HCT116 (cell line): ENCODE results near the gene CMTM8. TPM values are rescaled to one million over a fixed set of nuclear protein-coding genes. Genes with fewer than 3 reads are reported as not detected.

Experiments used
- ATAC-seq: fragments of 200-7000 bp; cut with Tn5 transposase; 2 replicates; pipeline ENCODE4 v1.9.1; 2020; ENCODE audit warnings: mild to moderate bottlenecking, moderate library complexity
- BruUV-seq: library from RNA; stranded (reverse); fragments of 400-500 nt; replicated peaks from 2 replicates; lab custom pipeline; 2021; lab: Mats Ljungman, UMichigan
- CTCF ChIA-PET: fragments of 300-600 bp; sonication (Branson Sonifier 250); formaldehyde crosslinking; loops from one replicate; lab custom pipeline; 2021; ENCODE audit warnings: antibody characterized with exemption; lab: Charles Lee
- POLR2A ChIA-PET: fragments of 300-600, 350-600 bp; sonication (Branson Sonifier 250); formaldehyde crosslinking; loops from one replicate; lab custom pipeline; 2021; ENCODE audit warnings: antibody characterized with exemption; lab: Charles Lee
- RAD21 ChIA-PET, 2 experiments: fragments of 300-600 bp; sonication (Branson Sonifier 250); formaldehyde crosslinking; loops; one replicate each; lab custom pipeline; 2023; ENCODE audit warnings: low total read pairs in 2 of 2; ENCODE audit not compliant: uncharacterized antibody in 2 of 2, unreplicated experiment in 2 of 2, low non-redundant PET in 1 of 2; lab: Charles Lee
- DNase-seq: peaks from one replicate; pipeline ENCODE4 v3.0.0-alpha.2; 2010; ENCODE audit warnings: low read depth, low spot score
- H2AFZ ChIP-seq: fragments of 200-600 bp; shearing (Covaris generic), sonication (generic); 2 replicates; pipeline ENCODE4 v1.6.1; 2017; ENCODE audit warnings: low read depth, mixed run types, mixed read lengths, antibody characterized with exemption, low read length; ENCODE audit not compliant: poor library complexity, severe bottlenecking
- H3K27ac ChIP-seq: 2 replicates; pipeline ENCODE4 v1.5.1; 2012; ENCODE audit warnings: low read depth, low read length
- H3K27me3 ChIP-seq: fragments of 200-600 bp; sonication (generic); 2 replicates; pipeline ENCODE4 v1.6.1; 2016; ENCODE audit warnings: mixed run types, low read length, mixed read lengths; ENCODE audit not compliant: insufficient read depth
- H3K36me3 ChIP-seq, 2 experiments: fragments of 200-500 bp in 1 of 2; fragments of 200-600 bp in 1 of 2; sonication (Bioruptor generic) in 1 of 2; sonication (generic) in 1 of 2; 2 replicates each; pipeline versions ENCODE4 v1.5.1 to v1.6.1; 2014 to 2016; ENCODE audit warnings: low read length in 2 of 2, inconsistent platforms in 1 of 2, mixed read lengths in 1 of 2, mixed run types in 1 of 2; ENCODE audit not compliant: insufficient read depth in 2 of 2, control insufficient read depth in 1 of 2
- H3K4me1 ChIP-seq, 2 experiments: fragments of 200-600 bp in 1 of 2; sonication (generic) in 1 of 2; 2 replicates each; pipeline versions ENCODE4 v1.5.1 to v1.6.1; 2012 to 2017; ENCODE audit warnings: low read length in 2 of 2, inconsistent platforms in 1 of 2, mild to moderate bottlenecking in 1 of 2, mixed read lengths in 1 of 2, mixed run types in 1 of 2, moderate library complexity in 1 of 2; ENCODE audit not compliant: insufficient read depth in 2 of 2, control insufficient read depth in 1 of 2
- H3K4me2 ChIP-seq: fragments of 200-600 bp; sonication (generic); 2 replicates; pipeline ENCODE4 v1.6.1; 2017; ENCODE audit warnings: mixed run types, low read length, mixed read lengths
- H3K4me3 ChIP-seq, 2 experiments: fragments of 200-600 bp in 1 of 2; sonication (generic) in 1 of 2; replicated peaks in 1 of 2; 2 replicates each; pipeline ENCODE4 v1.5.1; 2011 to 2016; ENCODE audit warnings: low read length in 2 of 2, control low read depth in 1 of 2, low read depth in 1 of 2, mild to moderate bottlenecking in 1 of 2, mixed read lengths in 1 of 2, mixed run types in 1 of 2
- H3K79me2 ChIP-seq: fragments of 200-600 bp; sonication (generic); 2 replicates; pipeline ENCODE4 v1.6.1; 2017; ENCODE audit warnings: mild to moderate bottlenecking, mixed run types, low read length, moderate library complexity, mixed read lengths; ENCODE audit not compliant: insufficient read depth
- H3K9ac ChIP-seq: fragments of 200-600 bp; sonication (generic); 2 replicates; pipeline ENCODE4 v1.6.1; 2016; ENCODE audit warnings: low read length, mixed read lengths
- H3K9me2 ChIP-seq: fragments of 200-600 bp; sonication (generic), shearing (Covaris generic); 2 replicates; pipeline ENCODE4 v1.6.1; 2017; ENCODE audit warnings: mixed run types, mild to moderate bottlenecking, moderate library complexity; ENCODE audit not compliant: insufficient read depth
- H3K9me3 ChIP-seq, 2 experiments: fragments of 200-500 bp in 1 of 2; fragments of 200-600 bp in 1 of 2; sonication (Bioruptor generic) in 1 of 2; sonication (generic) in 1 of 2; 2 replicates each; pipeline ENCODE4 v1.6.1; 2014 to 2017; ENCODE audit warnings: low read length in 2 of 2, mixed read lengths in 2 of 2, inconsistent platforms in 1 of 2, low read depth in 1 of 2, mild to moderate bottlenecking in 1 of 2, mixed run types in 1 of 2, moderate library complexity in 1 of 2; ENCODE audit not compliant: control insufficient read depth in 1 of 2, insufficient read depth in 1 of 2
- H4K20me1 ChIP-seq: fragments of 200-600 bp; sonication (generic), shearing (Covaris generic); 2 replicates; pipeline ENCODE4 v1.6.1; 2017; ENCODE audit warnings: mixed run types, mild to moderate bottlenecking, moderate library complexity; ENCODE audit not compliant: insufficient read depth
- ATF3 ChIP-seq: IDR thresholded peaks from 2 replicates; pipeline ENCODE4 v1.6.1; 2012
- CBX3 ChIP-seq: IDR thresholded peaks from 2 replicates; pipeline ENCODE4 v1.6.1; 2012; ENCODE audit warnings: low read depth
- CEBPB ChIP-seq: IDR thresholded peaks from 2 replicates; pipeline ENCODE4 v1.6.1; 2012; ENCODE audit warnings: low read depth
- EGR1 ChIP-seq: IDR thresholded peaks from 2 replicates; pipeline ENCODE4 v1.6.1; 2012; ENCODE audit warnings: low read depth
- FOSL1 ChIP-seq: IDR thresholded peaks from 2 replicates; pipeline ENCODE4 v1.6.1; 2012; ENCODE audit warnings: low read depth
- JUND ChIP-seq: IDR thresholded peaks from 2 replicates; pipeline ENCODE4 v1.6.1; 2012
- MAX ChIP-seq: IDR thresholded peaks from 2 replicates; pipeline ENCODE4 v1.6.1; 2012
- POLR2A ChIP-seq: IDR thresholded peaks from 2 replicates; pipeline ENCODE4 v1.7.0; 2011; ENCODE audit warnings: borderline replicate concordance; ENCODE audit not compliant: insufficient read depth, insufficient read length; ENCODE audit errors: extremely low read depth
- POLR2AphosphoS5 ChIP-seq: IDR thresholded peaks from 2 replicates; pipeline ENCODE4 v1.6.1; 2011; ENCODE audit warnings: mild to moderate bottlenecking, low read depth, low read length, moderate library complexity
- REST ChIP-seq: IDR thresholded peaks from 2 replicates; pipeline ENCODE4 v1.6.1; 2012; ENCODE audit warnings: low read depth
- SIN3A ChIP-seq: IDR thresholded peaks from 2 replicates; pipeline ENCODE4 v1.6.1; 2012; ENCODE audit warnings: low read depth
- SP1 ChIP-seq: IDR thresholded peaks from 2 replicates; pipeline ENCODE4 v1.6.1; 2012; ENCODE audit warnings: low read depth
- TCF7L2 ChIP-seq: IDR thresholded peaks from 2 replicates; pipeline ENCODE4 v1.7.0; 2011; ENCODE audit warnings: borderline replicate concordance, inconsistent platforms; ENCODE audit not compliant: insufficient read depth, insufficient read length; ENCODE audit errors: extremely low read depth
- YY1 ChIP-seq: IDR thresholded peaks from 2 replicates; pipeline ENCODE4 v1.6.1; 2011; ENCODE audit warnings: low read length, low read depth, moderate library complexity, mild to moderate bottlenecking; ENCODE audit not compliant: insufficient replicate concordance; ENCODE audit errors: extremely low read depth
- ZFX ChIP-seq: fragments of 450-650 bp; IDR thresholded peaks from 2 replicates; pipeline ENCODE4 v1.6.1; 2017
- ZNF274 ChIP-seq: fragments of 200-500 bp; sonication (Bioruptor generic); IDR thresholded peaks from 2 replicates; pipeline ENCODE4 v1.6.1; 2014; ENCODE audit warnings: mild to moderate bottlenecking, low read depth, low read length, inconsistent platforms
- intact Hi-C: fragments of 100-400 bp; cut with micrococcal nuclease; formaldehyde crosslinking; loops from 2 replicates; pipeline ENCODE4 v1.10.0; 2022
- total RNA-seq: library from RNA; stranded (reverse); gene quantifications from one replicate; pipeline ENCODE4 v1.2.1, GENCODE V29; 2021; ENCODE audit not compliant: unreplicated experiment

The CMTM8 gene
- total RNA-seq, 1 experiment from 2014 or later = 19.4 TPM

GRCh38 chr3:32353351-32353750 is 114.9 kb downstream of the CMTM8 start:
- CTCF ChIA-PET = no interaction called here

DNA sequence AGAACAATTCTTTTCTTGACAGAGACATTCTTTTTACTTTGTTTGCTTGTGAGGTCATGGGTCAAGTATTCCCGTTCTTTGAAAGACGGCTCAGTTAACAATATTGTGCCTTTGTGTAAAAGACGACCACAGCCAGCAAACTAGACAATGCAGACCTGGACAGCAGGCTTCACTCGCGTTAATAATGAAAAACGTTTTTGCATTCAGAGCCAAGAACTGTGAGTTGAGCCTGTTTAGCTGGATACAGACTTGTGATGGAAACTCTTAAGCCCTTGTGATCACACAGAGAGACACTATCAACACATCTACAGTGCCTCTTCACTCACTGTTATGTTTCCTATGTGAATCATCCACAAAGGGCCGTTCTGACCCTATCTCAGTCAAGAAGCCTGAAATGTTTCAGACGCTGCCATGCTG is 115.9 kb downstream of the CMTM8 start:
- Histone ChIP-seq H3K4me2 (no peak overlapping the region), H3K27ac (no peak overlapping the region), H3K9me3 (no peaks in the 10 kb centered on the region), H3K36me3 (peaks cover 0 to 7% of the 10 kb centered on the region in 2 experiments; a peak in 1 of 4 replicates), H3K79me2 (0 out of 2 replicates have a peak, but pooled peaks cover 3% of the 10 kb centered on the region), H3K4me3 (no peak overlapping the region), H3K4me1 (no peaks in the 10 kb centered on the region), H3K9me2 (no peaks in the 10 kb centered on the region; the same call in 1 of the 2 replicates), H3K9ac (no peak overlapping the region), H3K27me3 (no peaks in the 10 kb centered on the region), H4K20me1 (no peaks in the 10 kb centered on the region), H2AFZ (no peak overlapping the region)
- BruUV-seq = no TSS peak
- ChIA-PET RAD21 (no interaction called here), POLR2A (no interaction called here), CTCF (no interaction called here)
- intact Hi-C loops = no loop called here
- DNase-seq = no peak
- ATAC-seq = no peak
- TF ChIP-seq ZNF274 (no peak), ATF3 (no peak), SIN3A (no peak), CEBPB (no peak), SP1 (no peak), FOSL1 (no peak), POLR2A (no peak), EGR1 (no peak), JUND (no peak), ZFX (no peak), REST (no peak), YY1 (no peak), TCF7L2 (no peak)

More at GRCh38 chr3:32353351-32353750, 114.9 kb downstream of the CMTM8 start:
- ATAC-seq = no peak
- DNase-seq = no peak
- H2AFZ ChIP-seq = no peak overlapping the region
- H4K20me1 ChIP-seq = no peaks in the 10 kb centered on the region
- no peaks in the 10 kb centered on the region; the same call in 1 of the 2 replicates for H3K9me2 ChIP-seq
- no peaks in the 10 kb centered on the region for H3K4me1 ChIP-seq
- H3K36me3 ChIP-seq = peaks cover 0 to 7% of the 10 kb centered on the region in 2 experiments; a peak in 1 of 4 replicates
- no TSS peak for BruUV-seq
- intact Hi-C loops = no loop called here
- no peak overlapping the region for H3K4me2 ChIP-seq
- H3K27ac ChIP-seq = no peak overlapping the region
- H3K9me3 ChIP-seq = no peaks in the 10 kb centered on the region
- no peaks in the 10 kb centered on the region for H3K27me3 ChIP-seq
- H3K79me2 ChIP-seq = 0 out of 2 replicates have a peak, but pooled peaks cover 3% of the 10 kb centered on the region
- TF ChIP-seq CBX3 = no peak
- TF ChIP-seq MAX = no peak
- no peak for TF ChIP-seq POLR2AphosphoS5
- no peak for TF ChIP-seq EGR1
- no peak for TF ChIP-seq TCF7L2
- no peak overlapping the region for H3K9ac ChIP-seq
- no peak overlapping the region for H3K4me3 ChIP-seq
- ChIA-PET RAD21 (no interaction called here), POLR2A (no interaction called here)
